ENCODE measurements around the gene PALMD. TPM values are rescaled to one million over a fixed set of nuclear protein-coding genes. Genes with fewer than 3 reads are reported as not detected.

Gene PALMD
- total RNA-seq (not detected), total RNA-seq (0 reads per million in 2 donors)

- no peaks in the 10 kb centered on the region for H3K9me3 ChIP-seq (ENCODE audit: control insufficient read depth, low read length, poor library complexity, severe bottlenecking)
- H3K27me3 Mint-ChIP-seq, result peaks cover 50% of the 10 kb centered on the region
- DNase-seq, result no peak
- no peak within 1 kb of the TSS for H3K4me3 Mint-ChIP-seq
- peaks cover 3% of the 10 kb centered on the region for H3K4me1 Mint-ChIP-seq
- ATAC-seq, result no peak
- H3K36me3 Mint-ChIP-seq (ENCODE audit: low read depth), result no peaks in the 10 kb centered on the region
- H3K27ac Mint-ChIP-seq, result no peak within 1 kb of the TSS
Observed at GRCh38 chr1:99645699-99646531, at the start of gene PALMD. Gene PALMD (plus strand): TSS chr1:99646113. CDS start chr1:99646318, 205 bp downstream.

- Mint-ChIP-seq H3K4me3 (no peak overlapping the region), H3K27ac (no peak overlapping the region), H3K4me1 (no peaks in the 10 kb centered on the region), H3K36me3 (ENCODE audit: low read depth) (no peaks in the 10 kb centered on the region), H3K27me3 (peaks cover 15% of the 10 kb centered on the region)
- ATAC-seq, result no peak
- no peak for DNase-seq
- no peaks in the 10 kb centered on the region for H3K9me3 ChIP-seq (ENCODE audit: control insufficient read depth, low read length, poor library complexity, severe bottlenecking)
Observed at GRCh38 chr1:99598738-99599411, 47.0 kb upstream of the PALMD start.

- Mint-ChIP-seq H3K27me3 (peaks cover 10% of the 10 kb centered on the region), H3K4me3 (no peak overlapping the region), H3K4me1 (no peaks in the 10 kb centered on the region), H3K36me3 (ENCODE audit: low read depth) (no peaks in the 10 kb centered on the region), H3K27ac (no peak overlapping the region)
- no peaks in the 10 kb centered on the region for H3K9me3 ChIP-seq (ENCODE audit: control insufficient read depth, low read length, poor library complexity, severe bottlenecking)
- no peak for DNase-seq
- ATAC-seq, result no peak
Observed at GRCh38 chr1:99599678-99600175, 46.2 kb upstream of the PALMD start.

- no peak for DNase-seq
- no peaks in the 10 kb centered on the region for H3K9me3 ChIP-seq (ENCODE audit: control insufficient read depth, low read length, poor library complexity, severe bottlenecking)
- no peak overlapping the region for H3K4me3 Mint-ChIP-seq
- no peak for ATAC-seq
- no peak overlapping the region for H3K27ac Mint-ChIP-seq
- no peaks in the 10 kb centered on the region for H3K36me3 Mint-ChIP-seq (ENCODE audit: low read depth)
- H3K4me1 Mint-ChIP-seq, result no peaks in the 10 kb centered on the region
- H3K27me3 Mint-ChIP-seq, result peaks cover 10% of the 10 kb centered on the region
Observed at GRCh38 chr1:99600782-99601181, 45.1 kb upstream of the PALMD start.

- H3K27me3 Mint-ChIP-seq, result peaks cover 10% of the 10 kb centered on the region
- no peak overlapping the region for H3K27ac Mint-ChIP-seq
- no peaks in the 10 kb centered on the region for H3K36me3 Mint-ChIP-seq (ENCODE audit: low read depth)
- no peak overlapping the region for H3K4me3 Mint-ChIP-seq
- ATAC-seq (no peak), DNase-seq (no peak)
- H3K4me1 Mint-ChIP-seq, result no peaks in the 10 kb centered on the region
- H3K9me3 ChIP-seq (ENCODE audit: control insufficient read depth, low read length, poor library complexity, severe bottlenecking), result no peaks in the 10 kb centered on the region
Observed at GRCh38 chr1:99601208-99601607, 44.7 kb upstream of the PALMD start.

GRCh38 chr1:99601709-99602403 is 44.1 kb upstream of the PALMD start:
- no peaks in the 10 kb centered on the region for H3K36me3 Mint-ChIP-seq (ENCODE audit: low read depth)
- H3K27ac Mint-ChIP-seq, result no peak overlapping the region
- no peaks in the 10 kb centered on the region for H3K4me1 Mint-ChIP-seq
- H3K4me3 Mint-ChIP-seq, result no peak overlapping the region
- DNase-seq (no peak), ATAC-seq (no peak)
- no peaks in the 10 kb centered on the region for H3K9me3 ChIP-seq (ENCODE audit: control insufficient read depth, low read length, poor library complexity, severe bottlenecking)
- peaks cover 8% of the 10 kb centered on the region for H3K27me3 Mint-ChIP-seq

- Mint-ChIP-seq H3K27ac (no peak overlapping the region), H3K36me3 (ENCODE audit: low read depth) (no peaks in the 10 kb centered on the region), H3K4me3 (no peak overlapping the region), H3K27me3 (peaks cover 1% of the 10 kb centered on the region), H3K4me1 (no peaks in the 10 kb centered on the region)
- no peak for ATAC-seq
- H3K9me3 ChIP-seq (ENCODE audit: control insufficient read depth, low read length, poor library complexity, severe bottlenecking), result no peaks in the 10 kb centered on the region
- no peak for DNase-seq
Observed at GRCh38 chr1:99602404-99602969, 43.4 kb upstream of the PALMD start.

GRCh38 chr1:99603699-99604560 is 42.0 kb upstream of the PALMD start:
- DNase-seq (no peak), ATAC-seq (no peak)
- Mint-ChIP-seq H3K4me1 (no peaks in the 10 kb centered on the region), H3K36me3 (ENCODE audit: low read depth) (no peaks in the 10 kb centered on the region), H3K27ac (no peak overlapping the region), H3K4me3 (no peak overlapping the region), H3K27me3 (no peaks in the 10 kb centered on the region)
- no peaks in the 10 kb centered on the region for H3K9me3 ChIP-seq (ENCODE audit: control insufficient read depth, low read length, poor library complexity, severe bottlenecking)

- DNase-seq (no peak), ATAC-seq (no peak)
- Mint-ChIP-seq H3K36me3 (ENCODE audit: low read depth) (no peaks in the 10 kb centered on the region), H3K4me3 (no peak overlapping the region), H3K27ac (no peak overlapping the region), H3K27me3 (peaks cover 5% of the 10 kb centered on the region), H3K4me1 (no peaks in the 10 kb centered on the region)
- H3K9me3 ChIP-seq (ENCODE audit: control insufficient read depth, low read length, poor library complexity, severe bottlenecking), result no peaks in the 10 kb centered on the region
Observed at GRCh38 chr1:99606306-99606705, 39.6 kb upstream of the PALMD start.

- no peak for DNase-seq
- Mint-ChIP-seq H3K27ac (no peak overlapping the region), H3K27me3 (peaks cover 5% of the 10 kb centered on the region), H3K36me3 (ENCODE audit: low read depth) (no peaks in the 10 kb centered on the region), H3K4me3 (no peak overlapping the region), H3K4me1 (no peaks in the 10 kb centered on the region)
- no peak for ATAC-seq
- H3K9me3 ChIP-seq (ENCODE audit: control insufficient read depth, low read length, poor library complexity, severe bottlenecking), result no peaks in the 10 kb centered on the region
Observed at GRCh38 chr1:99607590-99607989, 38.3 kb upstream of the PALMD start.

GRCh38 chr1:99608058-99608457 is 37.9 kb upstream of the PALMD start:
- ATAC-seq (no peak), DNase-seq (no peak)
- Mint-ChIP-seq H3K27me3 (peaks cover 5% of the 10 kb centered on the region), H3K36me3 (ENCODE audit: low read depth) (no peaks in the 10 kb centered on the region), H3K27ac (no peak overlapping the region), H3K4me3 (no peak overlapping the region), H3K4me1 (no peaks in the 10 kb centered on the region)
- H3K9me3 ChIP-seq (ENCODE audit: control insufficient read depth, low read length, poor library complexity, severe bottlenecking), result no peaks in the 10 kb centered on the region

- no peaks in the 10 kb centered on the region for H3K36me3 Mint-ChIP-seq (ENCODE audit: low read depth)
- no peak for ATAC-seq
- H3K9me3 ChIP-seq (ENCODE audit: control insufficient read depth, low read length, poor library complexity, severe bottlenecking), result no peaks in the 10 kb centered on the region
- peaks cover 3% of the 10 kb centered on the region for H3K4me1 Mint-ChIP-seq
- H3K4me3 Mint-ChIP-seq, result no peak overlapping the region
- no peak for DNase-seq
- no peak overlapping the region for H3K27ac Mint-ChIP-seq
- peaks cover 9% of the 10 kb centered on the region for H3K27me3 Mint-ChIP-seq
Observed at GRCh38 chr1:99613716-99614115, 32.2 kb upstream of the PALMD start.
